Dedifferentiated amniotic fluid mesenchymal stem cell (primary cell): ENCODE results near the gene SEPTIN2.
"Not testable (repeated sequence)": the region's sequence is repeated elsewhere in the genome, so short reads cannot be mapped to it uniquely, and the experiment has no call there.

ENCODE experiments used
- DNase-seq: peaks from one replicate; pipeline ENCODE4 v3.0.0-alpha.2; 2016; ENCODE audit errors: extremely low spot score

Gene SEPTIN2

DNA sequence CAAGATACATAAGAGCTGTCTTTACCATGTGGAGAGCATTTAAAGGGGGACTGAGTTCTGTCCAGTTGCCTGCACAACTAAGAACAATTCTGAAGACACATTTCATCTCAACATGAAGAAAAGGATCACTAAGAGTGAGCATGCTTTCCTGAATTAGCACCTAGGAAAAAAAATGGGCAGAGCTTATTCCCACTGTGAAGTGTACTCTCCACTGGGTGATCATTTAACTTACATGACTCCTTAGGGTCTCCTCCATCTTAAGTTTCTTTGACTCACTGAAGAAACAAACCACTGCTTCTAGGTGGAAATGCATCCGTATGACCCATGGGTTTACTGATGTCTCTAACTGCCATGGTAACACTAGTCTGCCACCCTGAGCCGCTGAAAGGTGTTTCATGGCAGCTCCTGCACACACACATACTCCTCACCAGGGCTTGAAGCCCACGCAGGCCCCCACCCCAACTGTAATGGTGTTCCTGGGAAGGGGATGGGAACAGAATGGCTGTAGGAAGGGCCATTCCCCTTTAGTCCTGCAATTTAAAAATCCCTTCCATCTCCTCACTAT, 27.3 kb upstream of the SEPTIN2 start:
- DNase-seq = no peak

DNA sequence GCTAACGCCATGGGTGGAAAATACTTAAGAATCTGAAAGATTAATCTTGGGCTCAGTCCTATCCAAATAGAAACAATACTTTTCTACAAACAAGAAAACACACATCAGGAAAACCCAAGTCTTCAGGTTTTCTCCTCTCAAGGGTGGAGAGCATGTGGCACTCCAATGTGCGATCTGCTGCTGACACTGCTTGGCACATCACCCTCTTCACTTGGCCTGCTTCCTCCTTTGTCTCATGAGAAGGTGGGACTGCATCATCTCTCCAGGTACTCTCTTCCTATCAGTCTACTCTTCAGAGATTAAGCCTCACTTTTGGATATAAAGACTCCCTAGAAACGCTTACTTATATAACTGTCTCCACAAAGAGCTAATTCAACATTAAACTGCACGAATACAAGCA, 26.7 kb upstream of the SEPTIN2 start:
- DNase-seq = no peak

DNA sequence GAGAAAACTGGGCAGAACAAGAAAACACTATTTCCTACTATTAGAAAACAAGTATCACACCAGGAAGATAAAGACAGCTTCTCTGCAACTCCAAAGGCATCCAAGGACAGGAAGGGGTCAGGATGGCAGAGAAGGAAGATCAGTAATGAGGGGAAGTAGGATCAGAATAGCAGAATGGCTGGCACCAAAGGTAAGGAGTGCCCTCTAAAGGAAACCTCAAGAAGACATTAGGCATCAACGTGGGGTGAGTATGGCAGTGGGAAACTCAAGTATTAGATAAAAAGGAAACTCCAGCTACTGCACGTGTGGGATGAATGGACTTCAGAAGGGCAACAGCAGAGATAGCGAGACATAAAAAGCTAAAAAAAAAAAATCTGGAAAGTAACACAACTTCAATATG, 26.1 kb upstream of the SEPTIN2 start:
- no peak for DNase-seq

DNA sequence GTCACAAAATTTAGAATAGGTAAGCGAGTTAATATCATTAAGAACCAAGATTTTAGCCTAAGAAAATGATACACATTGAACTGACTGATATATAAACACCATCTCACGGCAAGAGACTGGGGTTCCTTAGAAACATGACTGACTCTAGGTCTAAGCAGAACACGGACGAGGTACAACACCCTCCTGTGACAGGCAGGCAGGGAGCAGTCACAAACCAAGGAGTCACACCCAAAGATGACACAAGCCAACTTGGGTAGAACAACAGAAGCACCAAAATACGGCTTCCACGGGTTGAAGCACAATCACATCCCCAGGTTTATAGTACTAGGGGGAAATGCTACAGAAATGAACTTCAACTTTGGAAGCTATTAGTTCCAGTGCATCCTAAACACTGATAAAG, 24.6 kb upstream of the SEPTIN2 start:
- no peak for DNase-seq

DNA sequence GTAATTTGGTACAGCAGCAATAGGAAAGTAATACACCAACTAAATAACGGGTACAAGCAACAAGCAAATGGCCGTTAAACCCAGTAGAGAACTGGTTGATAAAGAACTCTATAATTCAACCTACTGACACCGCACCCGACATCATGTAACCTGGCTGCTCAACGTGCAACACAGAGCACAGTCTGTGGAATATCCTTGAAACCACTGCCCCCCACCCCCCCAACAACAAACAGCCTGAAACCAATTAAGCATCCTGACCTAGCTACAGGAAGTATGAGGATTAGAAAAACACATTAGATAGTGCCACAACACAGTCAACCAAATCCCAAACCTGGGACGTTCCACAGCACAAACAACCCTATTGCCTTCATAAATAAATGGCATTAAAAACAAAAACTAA, 23.7 kb upstream of the SEPTIN2 start:
- no peak for DNase-seq

DNA sequence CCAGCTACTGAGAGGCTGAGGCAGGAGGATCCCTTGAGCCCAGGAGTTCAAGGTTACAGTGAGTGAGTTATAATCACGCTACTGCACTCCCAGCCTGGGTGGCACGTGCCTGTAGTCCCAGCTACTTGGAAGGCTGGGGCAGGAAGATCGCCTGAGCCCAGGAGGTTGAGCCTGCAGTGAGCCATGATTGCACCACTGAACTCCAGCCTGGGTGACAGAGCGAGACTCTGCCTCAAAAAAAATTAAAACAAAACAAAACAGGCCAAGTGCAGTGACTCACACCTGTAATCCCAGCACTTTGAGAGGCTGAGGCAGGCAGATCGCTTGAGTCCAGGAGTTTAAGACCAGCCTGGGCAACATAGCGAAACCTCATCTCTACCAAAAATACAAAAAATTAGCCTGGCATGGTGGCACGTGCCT, 22.3 kb upstream of the SEPTIN2 start:
- DNase-seq = not testable (repeated sequence)

DNA sequence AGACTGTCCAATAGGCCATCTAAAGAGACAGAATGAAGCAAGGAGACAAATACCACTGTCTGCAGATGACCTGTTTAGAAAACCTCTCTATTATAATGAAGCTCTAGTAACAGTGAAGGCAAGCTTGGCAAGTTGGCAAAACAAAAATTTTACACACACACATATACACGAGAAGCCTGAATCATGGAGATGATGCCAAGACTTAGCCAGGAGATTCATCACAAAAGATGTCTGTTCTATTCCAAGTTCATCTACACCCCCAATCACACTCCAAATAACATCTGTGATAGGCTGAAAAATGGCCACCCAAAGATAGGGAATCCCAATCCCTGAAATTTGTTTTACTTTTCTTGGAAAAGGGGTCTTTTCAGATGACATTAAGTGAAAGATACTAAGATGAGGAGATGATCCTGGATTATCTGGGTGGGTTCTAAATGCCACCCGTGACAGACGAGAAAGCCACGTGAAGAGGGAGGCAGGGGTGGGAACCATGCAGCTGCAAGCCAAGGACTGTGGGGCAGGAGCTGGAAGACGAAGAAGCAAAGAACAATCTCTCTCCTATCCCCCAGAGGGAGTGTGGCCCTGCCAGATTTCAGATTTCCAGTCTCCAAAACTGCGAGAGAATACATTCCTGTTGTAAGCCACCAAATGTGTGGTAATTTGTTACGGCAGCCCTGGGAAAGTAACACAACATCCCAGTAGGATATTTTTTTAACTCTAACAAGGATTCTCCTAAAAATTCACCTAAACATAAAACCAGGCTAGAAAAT, 20.2 kb upstream of the SEPTIN2 start:
- no peak for DNase-seq

DNA sequence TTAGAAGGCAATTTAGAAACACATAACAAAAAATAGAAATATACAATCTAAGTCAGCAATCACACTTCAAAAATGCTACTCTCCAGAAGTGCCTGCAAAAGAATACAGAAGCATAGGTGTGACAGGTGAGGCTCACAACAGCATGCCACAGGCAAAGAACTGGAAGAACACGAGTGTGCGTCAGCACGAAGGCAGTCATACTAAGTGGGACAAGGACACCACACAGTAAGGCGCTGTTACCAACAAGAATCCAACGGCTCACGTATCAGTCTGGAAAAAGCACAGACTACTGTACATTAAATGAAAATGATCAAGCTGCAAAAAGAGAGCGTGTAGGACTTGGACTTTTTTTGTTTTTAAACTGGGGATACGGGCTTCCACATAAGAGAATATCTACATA, 19.0 kb upstream of the SEPTIN2 start:
- DNase-seq = no peak

DNA sequence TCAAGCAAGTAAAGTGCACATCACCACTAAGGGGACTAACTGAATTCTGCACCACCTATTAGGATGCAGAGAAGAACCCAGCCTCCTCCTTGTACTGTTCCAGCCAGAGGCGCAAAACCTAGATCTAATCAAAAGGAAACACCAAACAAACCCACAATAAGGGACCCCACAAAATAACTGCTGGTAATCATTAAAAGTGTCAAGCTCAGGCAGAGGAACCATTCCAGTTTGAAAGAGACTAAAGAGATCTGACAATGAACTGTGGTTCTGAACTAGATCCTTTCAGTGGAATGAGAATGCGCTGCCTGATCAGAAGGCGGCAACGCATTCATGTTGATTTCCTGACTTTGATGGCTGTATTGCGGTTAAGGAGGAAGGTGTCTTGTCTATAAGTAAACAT, 17.1 kb upstream of the SEPTIN2 start:
- no peak for DNase-seq

DNA sequence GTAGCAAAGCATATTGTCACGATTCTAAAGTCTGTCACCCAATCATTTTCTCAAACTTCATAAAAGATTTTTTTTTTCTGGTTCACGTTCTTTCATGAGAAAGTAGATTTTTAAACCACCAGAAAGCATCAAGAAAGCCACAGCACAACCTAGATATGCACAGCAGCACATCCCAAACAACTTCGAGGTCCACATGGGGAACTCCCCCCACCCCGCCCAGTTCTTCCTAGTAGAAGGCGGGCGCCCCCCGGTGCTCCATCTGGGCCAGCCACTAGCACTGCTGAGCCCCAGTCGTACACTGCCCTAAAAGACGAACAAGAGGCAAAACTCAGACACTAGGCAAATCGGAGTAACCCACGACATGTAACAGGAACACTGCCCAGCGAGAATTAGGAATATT, 15.7 kb upstream of the SEPTIN2 start:
- DNase-seq = no peak

DNA sequence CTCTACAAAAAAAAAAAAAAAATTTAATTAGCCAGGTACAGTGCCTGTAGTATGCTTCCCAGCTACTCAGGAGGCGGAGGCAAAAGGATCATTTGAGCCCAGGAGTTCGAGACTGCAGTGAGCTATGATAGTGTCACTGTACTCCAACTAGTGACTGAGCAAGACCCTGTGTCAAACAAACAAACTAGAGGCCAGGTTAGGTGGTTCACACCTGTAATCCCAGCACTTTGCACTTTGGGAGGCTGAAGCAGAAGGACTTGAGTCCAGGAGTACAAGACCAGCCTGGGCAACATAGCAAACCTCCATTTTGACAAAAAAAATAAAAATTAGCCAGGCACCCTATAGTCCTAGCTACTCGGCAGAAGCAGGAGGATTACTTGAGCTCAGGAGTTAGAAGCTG, 13.6 kb upstream of the SEPTIN2 start:
- no peak for DNase-seq

DNA sequence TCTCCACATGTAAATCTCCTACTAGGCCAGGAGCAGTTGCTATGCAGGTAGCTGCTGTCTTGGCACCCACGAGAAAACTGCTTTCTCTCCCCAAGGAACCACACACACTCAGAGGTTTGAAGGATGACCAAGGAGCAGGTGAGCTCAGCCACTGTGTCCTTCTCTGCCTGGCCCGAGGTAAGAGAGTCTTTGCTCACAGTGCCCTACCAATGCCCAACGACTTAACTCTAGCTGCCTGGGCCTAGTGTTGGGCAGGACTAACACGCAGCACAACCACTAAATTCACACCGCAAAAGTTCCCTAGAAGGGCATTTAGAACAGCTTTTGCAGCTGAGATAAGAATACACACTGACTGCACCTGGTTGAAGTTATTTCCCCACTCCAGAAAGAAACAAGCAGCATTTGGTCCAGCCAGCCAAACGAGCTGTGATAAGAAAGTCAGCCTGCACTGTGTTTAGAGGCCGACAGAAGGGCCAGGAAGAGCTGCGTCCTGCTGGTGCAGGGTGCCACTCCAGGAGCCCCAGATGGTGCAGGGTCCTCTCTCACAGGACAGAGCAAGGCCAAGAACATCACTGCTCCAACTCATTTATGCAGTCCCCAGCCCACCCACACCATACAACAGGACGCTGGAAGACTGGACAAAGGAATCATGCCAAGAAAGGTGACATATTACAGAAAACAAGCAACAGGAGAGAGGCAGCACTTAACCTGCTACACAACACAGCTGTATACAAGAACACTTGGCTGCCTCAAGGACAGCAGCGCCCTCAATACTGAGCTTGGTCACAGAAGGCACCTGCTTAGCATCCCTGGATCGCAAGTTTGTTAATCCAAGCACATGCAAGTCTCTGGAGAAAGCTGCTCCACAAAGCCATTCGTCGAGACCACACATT, 12.7 kb upstream of the SEPTIN2 start:
- no peak for DNase-seq

DNA sequence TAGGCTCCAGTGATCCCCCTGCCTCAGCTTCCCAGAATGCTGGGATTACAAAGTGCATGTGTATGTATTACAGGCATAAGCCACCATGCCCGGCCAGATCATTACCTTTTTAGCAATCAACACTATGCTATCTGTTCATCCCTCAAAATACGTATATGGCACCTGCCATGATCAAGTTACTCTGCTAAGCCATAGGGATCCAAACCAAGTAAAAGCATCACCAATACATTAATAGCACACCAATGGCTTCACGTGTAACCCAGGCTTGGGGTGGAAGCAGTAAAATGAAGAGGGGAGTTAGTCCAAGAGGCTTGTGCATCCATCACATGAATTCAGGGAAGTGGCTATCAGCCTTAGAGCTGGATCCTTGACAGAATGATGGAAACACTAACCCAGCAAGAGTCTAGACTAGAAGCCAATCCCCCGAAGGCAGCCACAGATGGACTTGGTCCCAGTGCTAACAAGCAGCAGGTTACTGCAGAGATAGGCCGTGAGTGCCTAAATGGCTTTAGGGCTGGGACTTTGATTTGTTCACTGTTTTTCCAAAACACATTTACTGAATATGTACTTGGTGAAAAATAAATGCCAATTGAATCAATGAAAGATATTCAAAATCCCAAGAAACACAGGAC, 11.6 kb upstream of the SEPTIN2 start:
- no peak for DNase-seq

DNA sequence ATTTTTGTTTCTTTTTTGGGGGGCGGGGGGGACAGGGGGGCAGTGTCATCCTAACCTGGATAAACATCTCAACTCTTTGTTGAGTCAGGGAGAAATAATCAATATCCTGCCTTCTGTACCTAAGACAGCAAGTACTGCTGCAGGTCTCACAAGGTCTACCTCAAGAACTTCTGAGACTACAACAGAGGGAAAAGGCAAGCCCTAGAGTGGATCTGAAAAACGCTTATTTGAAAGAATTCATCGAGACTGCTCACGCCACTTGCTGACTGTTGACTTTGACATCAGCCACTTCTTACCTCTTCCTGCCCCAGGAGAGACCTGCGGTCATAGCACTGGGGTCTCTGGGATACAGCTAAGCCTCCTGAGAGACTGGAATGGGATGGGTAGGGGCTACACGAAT, 8.7 kb upstream of the SEPTIN2 start:
- DNase-seq = no peak

DNA sequence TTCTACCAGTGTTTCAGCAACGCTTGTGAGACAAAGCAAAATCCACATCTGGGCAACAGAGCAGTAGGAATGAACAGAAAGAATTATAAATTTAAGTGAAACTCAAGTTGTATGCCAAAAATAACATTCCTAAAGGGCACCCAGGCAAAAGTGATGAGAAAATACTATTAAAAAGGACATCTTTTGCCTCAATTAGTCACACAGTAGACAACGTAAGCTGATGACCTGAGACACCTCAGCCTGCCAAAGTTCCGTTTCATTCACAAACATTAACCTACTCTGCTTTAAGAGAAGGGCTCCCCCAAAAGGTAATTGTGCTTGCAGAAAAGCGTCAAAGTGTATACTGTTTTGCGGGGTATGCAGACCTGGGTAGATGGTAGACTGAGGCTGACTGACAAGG, 7.5 kb upstream of the SEPTIN2 start:
- DNase-seq = no peak

DNA sequence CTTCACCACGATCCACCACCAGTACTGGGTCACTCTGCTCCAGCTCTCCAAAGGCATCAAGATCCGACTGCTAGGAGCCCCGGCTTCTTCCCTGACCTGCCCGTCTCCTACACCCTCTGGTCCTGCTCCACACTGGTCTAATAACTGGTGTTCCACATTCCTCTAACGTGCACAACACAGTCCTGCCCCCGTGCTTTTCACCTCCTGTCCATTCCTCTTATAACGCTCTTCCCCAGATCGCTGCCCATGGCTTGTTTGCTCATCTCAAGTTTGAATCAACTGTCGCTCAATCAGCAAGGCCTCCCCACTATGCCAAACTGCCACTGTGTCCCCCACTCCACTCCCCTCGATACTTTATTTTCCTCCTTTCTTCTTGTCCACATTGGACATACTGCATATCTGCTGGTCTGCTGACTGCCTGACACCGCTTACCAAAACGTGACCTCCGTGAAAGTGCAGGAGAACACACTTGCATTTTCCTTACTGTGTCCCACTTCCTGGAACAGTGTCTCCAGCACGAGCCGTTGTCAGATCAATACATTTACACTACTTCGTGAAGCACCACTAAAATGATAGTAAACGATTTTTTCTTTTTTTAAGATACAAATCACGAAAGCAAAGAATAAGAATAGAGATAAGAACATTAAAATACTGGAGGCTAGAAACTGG, 6.8 kb upstream of the SEPTIN2 start:
- no peak for DNase-seq

DNA sequence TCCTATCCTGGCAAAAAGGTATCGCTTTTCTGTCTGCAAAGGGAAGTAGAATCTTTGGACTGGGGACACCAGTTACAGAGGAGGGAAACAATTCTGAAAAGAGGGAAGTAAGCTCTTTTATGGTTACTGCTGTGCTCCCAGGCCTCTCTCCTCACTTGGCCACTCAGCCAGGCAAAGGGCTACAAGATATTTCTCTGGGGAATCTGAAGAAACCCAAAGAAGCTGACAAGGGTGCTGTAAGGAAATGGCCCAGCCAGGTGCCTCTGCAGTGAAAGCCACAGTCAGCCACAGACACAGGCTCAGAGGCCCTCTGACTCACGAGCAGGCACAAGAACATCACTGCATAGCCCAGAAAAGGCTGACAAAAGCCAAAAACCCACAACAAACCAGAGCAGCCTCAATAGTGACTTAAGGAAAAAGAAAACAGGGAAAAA, 6.0 kb upstream of the SEPTIN2 start:
- DNase-seq = no peak

DNA sequence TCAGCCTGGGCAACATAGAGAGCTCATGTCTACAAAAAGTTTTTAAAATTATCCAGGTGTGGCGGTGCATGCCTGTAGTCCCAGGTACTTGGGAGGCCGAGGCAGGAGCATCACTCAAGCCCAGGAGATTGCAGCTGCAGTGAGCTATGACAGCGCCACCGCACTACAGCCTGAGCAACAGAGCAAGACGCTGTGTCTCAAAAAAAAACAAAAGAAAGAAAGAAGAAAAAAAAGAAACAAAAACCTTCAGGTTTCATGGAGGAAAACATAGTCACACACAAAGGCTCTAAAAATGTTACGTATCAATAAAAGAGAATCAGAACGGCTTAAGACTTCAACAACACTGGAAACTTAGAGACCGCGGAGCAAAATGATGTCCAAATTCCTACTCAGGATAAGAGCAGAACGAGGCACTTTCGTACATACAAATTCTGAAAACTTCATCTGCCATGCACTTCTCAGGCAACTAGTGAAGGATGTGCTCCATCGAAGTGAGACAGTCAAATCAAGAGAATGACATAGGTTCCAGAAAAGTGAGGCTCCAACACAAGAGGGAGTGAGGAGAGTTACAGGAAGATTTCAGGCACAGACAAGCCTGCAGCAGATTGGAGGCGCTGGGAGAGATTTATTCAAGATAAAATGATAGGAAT, 4.7 kb upstream of the SEPTIN2 start:
- no peak for DNase-seq

DNA sequence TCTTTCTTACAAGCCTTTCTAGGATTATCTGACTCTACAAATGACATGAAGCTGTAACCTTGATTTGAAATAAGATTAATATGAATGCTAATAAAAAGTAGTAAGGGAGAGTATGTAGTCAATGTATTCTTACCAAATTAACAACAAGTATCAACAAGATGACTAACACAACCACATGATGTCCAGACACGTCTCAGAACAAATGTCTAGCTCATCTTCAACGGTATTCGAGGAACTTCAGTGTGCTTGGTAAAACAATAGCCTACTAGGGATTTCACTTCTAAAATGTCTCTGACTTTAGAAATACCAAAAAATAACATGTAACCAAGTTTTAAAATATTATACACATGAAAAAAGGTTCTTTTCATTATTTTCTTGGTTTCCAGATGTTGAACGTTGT, 3.6 kb upstream of the SEPTIN2 start:
- DNase-seq = no peak

DNA sequence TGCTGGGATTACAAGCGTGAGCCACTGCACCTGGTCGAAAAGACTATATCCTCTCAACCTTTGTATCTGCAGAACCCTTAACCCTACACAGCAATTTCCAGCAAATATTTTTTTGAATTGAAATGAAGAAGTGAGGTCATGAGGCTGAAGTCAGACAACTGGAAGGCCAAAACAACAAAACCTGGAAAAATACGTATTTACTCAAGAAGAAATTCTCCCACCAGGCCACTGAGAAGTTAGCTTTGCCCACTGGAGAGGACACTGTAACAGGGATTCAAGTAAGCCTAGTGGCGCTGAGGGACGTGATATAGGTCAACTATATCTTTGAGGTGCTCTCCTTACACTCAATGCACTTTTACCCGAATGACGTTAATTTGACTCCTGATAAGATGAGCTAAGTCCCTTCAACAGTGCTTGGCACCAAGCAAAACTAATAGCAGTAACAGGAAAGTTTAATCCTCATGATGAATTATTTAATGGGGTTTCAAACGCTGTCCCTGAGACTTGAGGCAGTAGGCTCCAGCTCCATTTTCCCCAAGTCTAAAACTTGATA, 2.1 kb upstream of the SEPTIN2 start:
- DNase-seq = no peak
